ENCODE measurements around the gene PRSS56. TPM values are rescaled to one million over a fixed set of nuclear protein-coding genes. Genes with fewer than 3 reads are reported as not detected.

The PRSS56 gene
- polyA plus RNA-seq, 1 donor from 2014 or later = 0.16 TPM

DNA sequence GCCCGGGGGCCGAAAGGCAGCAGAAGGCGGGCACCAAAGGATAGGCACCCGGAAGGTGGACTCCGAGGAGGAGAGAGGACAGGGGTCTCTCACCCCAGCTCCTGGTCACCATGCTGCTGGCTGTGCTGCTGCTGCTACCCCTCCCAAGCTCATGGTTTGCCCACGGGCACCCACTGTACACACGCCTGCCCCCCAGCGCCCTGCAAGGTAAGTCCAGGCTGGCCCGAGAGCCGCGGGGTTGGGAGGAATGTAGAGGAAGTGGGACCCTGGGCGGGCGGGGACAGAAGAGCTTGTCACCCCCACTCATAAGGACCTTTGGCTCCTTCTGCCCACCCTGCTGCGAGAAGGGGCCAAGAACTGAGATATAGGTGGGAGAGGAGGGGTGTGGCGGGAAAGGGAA is 301 bp downstream of the PRSS56 start:
- no peak overlapping the region for H3K4me3 ChIP-seq (ENCODE audit: low read length)
- H3K4me2 ChIP-seq (ENCODE audit: low read length) = no peak overlapping the region
- no peaks in the 10 kb centered on the region for H3K9me3 ChIP-seq (ENCODE audit: low read length)
- no peaks in the 10 kb centered on the region for H3F3A ChIP-seq (ENCODE audit: insufficient read depth, low read length, poor library complexity, severe bottlenecking)
- H4K20me1 ChIP-seq (ENCODE audit: insufficient read depth) = no peaks in the 10 kb centered on the region
- no peak overlapping the region for H3K9ac ChIP-seq (ENCODE audit: low read length)
- H3K36me3 ChIP-seq (ENCODE audit: insufficient read depth, low read length) = no peaks in the 10 kb centered on the region
- TF ChIP-seq REST (IDR thresholded peaks at IDR 0.05; ENCODE audit: borderline replicate concordance) (no peak), RAD21 (conservative IDR thresholded peaks at IDR 0.05) (no peak)
- peaks cover 28% of the 10 kb centered on the region for H3K27me3 ChIP-seq (ENCODE audit: insufficient read depth, low read depth, low read length)
- H3K9me2 ChIP-seq (ENCODE audit: insufficient read depth, low read length) = no peaks in the 10 kb centered on the region
- no peak overlapping the region for H3K27ac ChIP-seq (ENCODE audit: low read length)
- no peak overlapping the region for H2AFZ ChIP-seq (ENCODE audit: low read depth, low read length)
- no peaks in the 10 kb centered on the region for H3K79me2 ChIP-seq (replicated peaks; ENCODE audit: insufficient read depth, low read length)

DNA sequence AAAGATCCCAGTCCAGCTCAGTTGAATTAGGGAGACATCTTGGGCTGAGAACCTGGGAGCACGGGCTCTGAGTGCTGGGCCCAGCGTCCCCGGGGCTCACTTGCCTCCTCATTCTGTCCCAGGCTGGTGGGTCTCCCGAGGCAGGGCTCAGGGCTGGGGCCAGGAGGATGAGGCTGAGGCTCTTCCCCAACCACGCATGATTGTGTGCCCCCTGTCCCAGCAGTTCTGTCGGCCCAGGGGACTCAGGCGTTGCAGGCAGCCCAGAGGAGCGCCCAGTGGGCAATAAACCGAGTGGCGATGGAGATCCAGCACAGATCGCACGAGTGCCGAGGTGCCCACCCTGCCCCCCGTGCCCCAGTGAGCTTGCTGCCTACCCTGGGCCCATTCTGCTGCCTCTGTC is 910 bp downstream of the PRSS56 start:
- H3K79me2 ChIP-seq (replicated peaks; ENCODE audit: insufficient read depth, low read length) = no peaks in the 10 kb centered on the region
- H3K27me3 ChIP-seq (ENCODE audit: insufficient read depth, low read depth, low read length) = peaks cover 28% of the 10 kb centered on the region
- H3K4me3 ChIP-seq (ENCODE audit: low read length) = no peak overlapping the region

More for the DNA sequence above, 910 bp downstream of the PRSS56 start:
- Histone ChIP-seq H3K27ac (ENCODE audit: low read length) (no peak overlapping the region), H3F3A (ENCODE audit: insufficient read depth, low read length, poor library complexity, severe bottlenecking) (no peaks in the 10 kb centered on the region), H3K9me3 (ENCODE audit: low read length) (no peaks in the 10 kb centered on the region), H3K4me2 (ENCODE audit: low read length) (no peak overlapping the region), H4K20me1 (ENCODE audit: insufficient read depth) (no peaks in the 10 kb centered on the region), H3K9ac (ENCODE audit: low read length) (no peak overlapping the region), H3K9me2 (ENCODE audit: insufficient read depth, low read length) (no peaks in the 10 kb centered on the region), H3K36me3 (ENCODE audit: insufficient read depth, low read length) (no peaks in the 10 kb centered on the region), H2AFZ (ENCODE audit: low read depth, low read length) (no peak overlapping the region)
- TF ChIP-seq EP300 (conservative IDR thresholded peaks at IDR 0.05; ENCODE audit: poor library complexity, severe bottlenecking) (no peak), SMC3 (conservative IDR thresholded peaks at IDR 0.05; ENCODE audit: poor library complexity) (no peak), TAF1 (IDR thresholded peaks at IDR 0.05; ENCODE audit: low read depth) (no peak), EZH2 (IDR thresholded peaks at IDR 0.05; ENCODE audit: borderline replicate concordance, insufficient read depth, low read length, poor library complexity, severe bottlenecking) (no peak), MXI1 (conservative IDR thresholded peaks at IDR 0.05; ENCODE audit: poor library complexity, severe bottlenecking) (no peak), REST (IDR thresholded peaks at IDR 0.05; ENCODE audit: borderline replicate concordance) (no peak), POLR2AphosphoS5 (IDR thresholded peaks at IDR 0.05) (no peak)
- TF ChIP-seq, protein P1, sequence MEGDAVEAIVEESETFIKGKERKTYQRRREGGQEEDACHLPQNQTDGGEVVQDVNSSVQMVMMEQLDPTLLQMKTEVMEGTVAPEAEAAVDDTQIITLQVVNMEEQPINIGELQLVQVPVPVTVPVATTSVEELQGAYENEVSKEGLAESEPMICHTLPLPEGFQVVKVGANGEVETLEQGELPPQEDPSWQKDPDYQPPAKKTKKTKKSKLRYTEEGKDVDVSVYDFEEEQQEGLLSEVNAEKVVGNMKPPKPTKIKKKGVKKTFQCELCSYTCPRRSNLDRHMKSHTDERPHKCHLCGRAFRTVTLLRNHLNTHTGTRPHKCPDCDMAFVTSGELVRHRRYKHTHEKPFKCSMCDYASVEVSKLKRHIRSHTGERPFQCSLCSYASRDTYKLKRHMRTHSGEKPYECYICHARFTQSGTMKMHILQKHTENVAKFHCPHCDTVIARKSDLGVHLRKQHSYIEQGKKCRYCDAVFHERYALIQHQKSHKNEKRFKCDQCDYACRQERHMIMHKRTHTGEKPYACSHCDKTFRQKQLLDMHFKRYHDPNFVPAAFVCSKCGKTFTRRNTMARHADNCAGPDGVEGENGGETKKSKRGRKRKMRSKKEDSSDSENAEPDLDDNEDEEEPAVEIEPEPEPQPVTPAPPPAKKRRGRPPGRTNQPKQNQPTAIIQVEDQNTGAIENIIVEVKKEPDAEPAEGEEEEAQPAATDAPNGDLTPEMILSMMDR (IDR thresholded peaks at IDR 0.05; ENCODE audit: poor library complexity, severe bottlenecking) = no peak
